Parathyroid adenoma (tissue), 2 donors: ENCODE data around the gene RAB18.

Experiments used
- H2AFZ ChIP-seq: fragments of 300-600 bp; sonication (generic); one replicate; pipeline ENCODE4 v1.7.0; 2017; ENCODE audit warnings: antibody characterized with exemption, mild to moderate bottlenecking
- H3K27ac ChIP-seq: fragments of 300-600 bp; sonication (generic); one replicate; pipeline ENCODE4 v1.7.0; 2017
- H3K27me3 ChIP-seq: fragments of 300-600 bp; sonication (generic); one replicate; pipeline ENCODE4 v1.7.0; 2017; ENCODE audit warnings: low read length; ENCODE audit not compliant: control insufficient read depth, insufficient read depth
- H3K36me3 ChIP-seq: fragments of 300-600 bp; sonication (generic); one replicate; pipeline ENCODE4 v1.7.0; 2017; ENCODE audit warnings: low read length; ENCODE audit not compliant: control insufficient read depth, insufficient read depth
- H3K4me1 ChIP-seq: fragments of 300-600 bp; sonication (generic); one replicate; pipeline ENCODE4 v1.7.0; 2017; ENCODE audit warnings: control low read depth
- H3K4me2 ChIP-seq: fragments of 300-600 bp; sonication (generic); one replicate; pipeline ENCODE4 v1.7.0; 2017; ENCODE audit warnings: low read length
- H3K4me3 ChIP-seq: fragments of 300-600 bp; sonication (generic); one replicate; pipeline ENCODE4 v1.7.0; 2017; ENCODE audit warnings: low read depth, low read length
- H3K79me2 ChIP-seq: fragments of 300-600 bp; sonication (generic); one replicate; pipeline ENCODE4 v1.7.0; 2017; ENCODE audit warnings: control low read depth
- H3K9ac ChIP-seq: fragments of 300-600 bp; sonication (generic); one replicate; pipeline ENCODE4 v1.7.0; 2017; ENCODE audit warnings: mild to moderate bottlenecking
- H3K9me3 ChIP-seq: fragments of 300-600 bp; sonication (generic); one replicate; pipeline ENCODE4 v1.7.0; 2017; ENCODE audit warnings: low read length; ENCODE audit not compliant: control insufficient read depth
- TF ChIP-seq, protein P1 (sequence below): fragments of 300-600 bp; sonication (generic); IDR thresholded peaks from one replicate; pipeline ENCODE4 v1.7.0; 2017; ENCODE audit warnings: antibody characterized with exemption, mild to moderate bottlenecking
- donor health status: primary hyperparathyroidism.

RAB18 gene

DNA sequence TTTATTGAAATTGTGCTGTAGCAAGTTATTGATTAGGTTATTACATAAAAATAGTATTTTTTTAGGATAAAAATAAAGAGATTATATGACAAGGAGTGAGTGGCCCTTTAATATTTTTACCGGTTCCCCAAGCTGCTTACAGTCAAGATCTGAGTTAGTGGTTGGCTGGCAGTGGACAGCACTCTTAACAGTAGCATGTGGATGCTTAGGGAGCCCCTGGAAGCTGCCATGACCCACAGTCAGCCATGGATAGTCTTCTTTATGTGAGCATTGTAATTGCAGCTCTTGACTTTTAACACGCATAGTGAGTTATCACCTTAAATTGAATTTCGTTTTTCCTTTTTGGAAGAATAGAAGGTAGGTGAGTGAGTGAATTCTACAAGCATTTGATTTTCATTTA lies 22.1 kb downstream of the RAB18 start:
- Histone ChIP-seq H2AFZ (no peak overlapping the region), H3K4me3 (no peak overlapping the region), H3K27me3 (no peaks in the 10 kb centered on the region), H3K79me2 (peaks cover 11% of the 10 kb centered on the region), H3K9me3 (no peaks in the 10 kb centered on the region), H3K36me3 (no peaks in the 10 kb centered on the region), H3K4me2 (no peak overlapping the region), H3K9ac (no peak overlapping the region), H3K27ac (no peak overlapping the region), H3K4me1 (no peaks in the 10 kb centered on the region)
- TF ChIP-seq, protein P1, sequence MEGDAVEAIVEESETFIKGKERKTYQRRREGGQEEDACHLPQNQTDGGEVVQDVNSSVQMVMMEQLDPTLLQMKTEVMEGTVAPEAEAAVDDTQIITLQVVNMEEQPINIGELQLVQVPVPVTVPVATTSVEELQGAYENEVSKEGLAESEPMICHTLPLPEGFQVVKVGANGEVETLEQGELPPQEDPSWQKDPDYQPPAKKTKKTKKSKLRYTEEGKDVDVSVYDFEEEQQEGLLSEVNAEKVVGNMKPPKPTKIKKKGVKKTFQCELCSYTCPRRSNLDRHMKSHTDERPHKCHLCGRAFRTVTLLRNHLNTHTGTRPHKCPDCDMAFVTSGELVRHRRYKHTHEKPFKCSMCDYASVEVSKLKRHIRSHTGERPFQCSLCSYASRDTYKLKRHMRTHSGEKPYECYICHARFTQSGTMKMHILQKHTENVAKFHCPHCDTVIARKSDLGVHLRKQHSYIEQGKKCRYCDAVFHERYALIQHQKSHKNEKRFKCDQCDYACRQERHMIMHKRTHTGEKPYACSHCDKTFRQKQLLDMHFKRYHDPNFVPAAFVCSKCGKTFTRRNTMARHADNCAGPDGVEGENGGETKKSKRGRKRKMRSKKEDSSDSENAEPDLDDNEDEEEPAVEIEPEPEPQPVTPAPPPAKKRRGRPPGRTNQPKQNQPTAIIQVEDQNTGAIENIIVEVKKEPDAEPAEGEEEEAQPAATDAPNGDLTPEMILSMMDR = no peak

DNA sequence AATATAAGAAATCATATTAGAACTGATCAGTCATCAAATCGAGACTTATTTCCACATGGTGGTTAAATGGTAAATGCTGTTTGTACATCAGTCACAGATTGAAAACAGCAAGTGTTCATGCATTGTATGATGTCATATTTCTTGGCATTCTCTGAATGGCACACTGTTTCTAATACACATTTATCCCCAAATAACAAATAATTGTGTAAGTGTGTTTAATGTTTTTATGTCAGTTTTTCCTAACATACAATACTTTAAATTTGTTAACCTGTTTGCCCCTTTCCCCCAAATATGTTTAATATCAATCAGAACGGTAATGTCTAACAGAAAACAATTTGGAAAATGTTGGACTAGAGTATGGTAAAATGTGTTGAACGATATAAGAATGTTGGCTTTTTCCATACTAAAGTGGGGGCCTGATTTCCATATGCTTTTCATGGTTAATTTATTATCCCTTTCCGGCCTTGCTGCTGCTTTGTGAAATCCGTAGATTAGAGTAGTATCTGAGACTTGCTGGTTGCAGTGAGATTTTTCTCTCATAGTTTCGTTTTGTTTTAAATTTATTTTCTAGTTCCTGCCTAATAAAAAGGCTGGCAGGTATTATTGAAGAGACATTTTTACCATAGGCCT lies 23.7 kb downstream of the RAB18 start:
- TF ChIP-seq, protein P1 = no peak
- Histone ChIP-seq H3K4me2 (no peak overlapping the region), H3K4me1 (no peaks in the 10 kb centered on the region), H3K4me3 (no peak overlapping the region), H3K27me3 (no peaks in the 10 kb centered on the region), H2AFZ (no peak overlapping the region), H3K79me2 (peaks cover 7% of the 10 kb centered on the region), H3K27ac (no peak overlapping the region), H3K9ac (no peak overlapping the region), H3K9me3 (no peaks in the 10 kb centered on the region), H3K36me3 (no peaks in the 10 kb centered on the region)

DNA sequence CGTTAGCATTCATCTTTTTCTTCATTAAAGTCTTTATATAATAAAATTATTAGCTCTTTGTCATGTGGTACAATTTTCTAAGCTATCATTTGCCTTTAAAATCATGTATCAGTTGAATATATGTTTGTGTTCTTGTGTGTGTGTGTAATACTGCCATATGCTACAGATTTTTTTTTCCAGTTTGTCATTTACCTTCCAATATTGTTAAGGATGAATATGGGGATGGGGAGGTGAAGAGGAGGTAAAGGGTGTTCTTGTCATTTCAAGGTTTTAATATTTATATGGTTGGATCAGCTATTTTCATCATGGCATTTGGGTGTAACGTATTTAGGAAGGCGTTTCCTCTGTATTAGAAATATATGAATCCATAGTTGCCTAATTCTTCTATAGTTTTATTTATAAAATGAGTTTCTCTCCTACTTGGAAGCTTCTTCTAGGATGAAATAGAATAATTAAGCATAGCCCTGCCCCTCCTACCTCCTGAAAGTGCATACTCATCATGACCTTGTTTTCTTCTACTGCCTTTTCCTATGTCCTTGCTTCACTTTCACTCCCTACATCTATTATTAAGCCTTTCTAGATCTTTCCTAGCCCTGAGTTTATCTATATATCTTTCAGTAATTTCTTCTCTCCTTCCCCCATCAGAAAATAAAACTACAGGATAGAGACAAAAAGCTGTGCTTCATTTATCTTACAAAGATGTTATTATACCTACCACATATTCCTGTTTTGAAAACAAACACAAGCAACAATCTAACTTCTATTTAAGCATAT lies 25.1 kb downstream of the RAB18 start:
- H3K9ac ChIP-seq = no peak overlapping the region
- no peaks in the 10 kb centered on the region for H3K27me3 ChIP-seq
- no peaks in the 10 kb centered on the region for H3K9me3 ChIP-seq
- TF ChIP-seq, protein P1 = no peak
- H3K79me2 ChIP-seq = peaks cover 7% of the 10 kb centered on the region
- no peak overlapping the region for H3K27ac ChIP-seq
- no peaks in the 10 kb centered on the region for H3K4me1 ChIP-seq
- no peak overlapping the region for H2AFZ ChIP-seq
- no peaks in the 10 kb centered on the region for H3K36me3 ChIP-seq
- H3K4me3 ChIP-seq = no peak overlapping the region
- no peak overlapping the region for H3K4me2 ChIP-seq

DNA sequence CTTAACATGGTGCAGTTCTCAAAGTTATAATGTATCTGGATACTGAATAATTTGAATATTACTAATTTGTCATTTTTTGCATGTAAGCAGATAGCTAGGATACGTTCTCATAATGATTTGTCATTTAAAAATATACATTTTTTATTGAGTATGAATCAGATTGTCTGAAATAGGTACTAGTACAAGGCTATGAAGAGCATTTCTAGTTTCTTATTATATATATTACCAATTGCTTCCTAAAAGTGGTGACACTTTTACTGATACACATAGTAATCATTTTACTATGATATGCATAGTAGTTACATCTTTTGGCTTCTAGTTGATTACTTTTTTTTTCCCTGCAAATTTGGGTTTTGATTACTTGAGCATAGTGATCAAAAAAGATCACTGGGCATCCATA lies 26.4 kb downstream of the RAB18 start:
- Histone ChIP-seq H3K9me3 (no peaks in the 10 kb centered on the region), H3K4me2 (no peak overlapping the region), H2AFZ (no peak overlapping the region), H3K4me1 (no peaks in the 10 kb centered on the region), H3K36me3 (no peaks in the 10 kb centered on the region), H3K4me3 (no peak overlapping the region), H3K79me2 (peaks cover 3% of the 10 kb centered on the region), H3K27ac (no peak overlapping the region), H3K27me3 (no peaks in the 10 kb centered on the region), H3K9ac (no peak overlapping the region)
- TF ChIP-seq, protein P1 = no peak
